Mucosa of descending colon (tissue), 3 donors: ENCODE results near the gene SIK3. TPM values are rescaled to one million over a fixed set of nuclear protein-coding genes. Genes with fewer than 3 reads are reported as not detected.
"Not testable (repeated sequence)": the region's sequence is repeated elsewhere in the genome, so short reads cannot be mapped to it uniquely, and the experiment has no call there.

Source experiments
- ATAC-seq: fragments of 200-7000 bp; cut with Tn5 transposase; one replicate; pipeline ENCODE4 v1.9.1; 2020; ENCODE audit warnings: mild to moderate bottlenecking, moderate library complexity
- DNase-seq, 3 donors: peaks; one replicate each; pipeline ENCODE4 v3.0.0-alpha.2; 2020
- H3K36me3 ChIP-seq: fragments of 200-600 bp; one replicate; pipeline ENCODE4 v1.8.0; 2021; ENCODE audit warnings: low read depth, mild to moderate bottlenecking
- H3K4me1 ChIP-seq: fragments of 200-600 bp; one replicate; pipeline ENCODE4 v1.8.0; 2021; ENCODE audit warnings: low read depth, mild to moderate bottlenecking
- H3K4me3 ChIP-seq: fragments of 200-600 bp; one replicate; pipeline ENCODE4 v1.8.0; 2021; ENCODE audit warnings: mild to moderate bottlenecking
- H3K9me3 ChIP-seq: fragments of 200-600 bp; one replicate; pipeline ENCODE4 v1.8.0; 2021; ENCODE audit warnings: mild to moderate bottlenecking
- intact Hi-C, 2 donors: fragments of 100-400 bp; cut with DNase I in 1 of 2; cut with micrococcal nuclease in 1 of 2; formaldehyde crosslinking; loops; one replicate each; pipeline versions ENCODE4 v1.11.0 to v1.11.1; 2022; cut with DNase I, micrococcal nuclease
- total RNA-seq, 3 donors: library from RNA; stranded (reverse); fragmentation: NEBNext Ultra II Directional in 2 of 3; extraction: Animal tissue kit (Norgen Biotek cat#: 25700) in 2 of 3; gene quantifications; one replicate each; pipeline versions ENCODE4 v1.2.1 to v1.2.4, GENCODE V29; 2021 to 2023
- TF ChIP-seq, protein P1 (sequence below): fragments of 200-600 bp; IDR thresholded peaks from one replicate; pipeline ENCODE4 v1.8.0; 2022; ENCODE audit warnings: antibody characterized with exemption, mild to moderate bottlenecking
- donor health status: DM: no; HTN: no; CAD: no; lungs with moderate emphysema.
- donor health status: DM: no; HTN: no; CAD: no.
- donor health status: DM: no; HTN: yes; CAD: no.

SIK3 gene
- total RNA-seq, 3 donors from 2014 or later = 28.1 to 55.6 (median 41.8) TPM

DNA sequence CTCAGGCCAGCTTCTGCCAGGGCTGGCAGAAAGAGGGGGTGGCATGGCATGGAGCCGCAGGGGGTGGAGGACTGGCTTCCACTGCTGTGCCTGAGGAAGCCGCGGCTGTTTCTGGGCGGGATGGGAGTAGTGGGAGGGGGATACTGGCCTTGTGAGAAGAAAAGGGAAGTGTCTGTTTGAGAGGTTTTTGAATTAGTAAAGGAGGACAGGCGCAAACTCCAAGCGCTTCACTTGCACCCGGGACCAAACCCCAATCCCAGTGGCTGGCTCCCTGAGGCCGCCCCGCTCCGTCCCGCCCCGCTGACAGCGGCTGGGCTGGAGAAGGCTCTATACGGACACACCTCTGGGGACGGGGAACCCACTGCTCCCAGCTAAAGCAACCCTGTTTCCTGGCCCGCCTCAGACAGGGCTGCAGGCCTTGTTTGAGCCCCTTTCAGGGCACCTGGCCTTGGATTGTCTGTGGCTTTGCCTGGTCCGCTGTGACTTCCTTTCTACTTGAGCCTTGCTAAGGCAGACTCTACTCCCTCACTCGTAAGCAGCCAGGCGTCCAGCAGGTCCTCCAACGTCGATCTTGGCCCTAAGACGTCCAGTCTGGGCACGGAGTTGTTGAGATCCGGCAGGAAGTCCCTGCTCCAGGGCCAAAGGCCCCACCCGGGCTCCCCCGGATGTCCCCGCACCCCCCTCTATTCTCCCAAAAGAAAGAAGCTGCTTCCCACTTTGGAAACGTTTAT lies 263.0 kb downstream of the SIK3 start:
- ATAC-seq = peak; percentile 2
- DNase-seq = no peak
- peaks cover 6% of the 10 kb centered on the region for H3K4me1 ChIP-seq
- intact Hi-C loops = no loop called here
- TF ChIP-seq, protein P1, sequence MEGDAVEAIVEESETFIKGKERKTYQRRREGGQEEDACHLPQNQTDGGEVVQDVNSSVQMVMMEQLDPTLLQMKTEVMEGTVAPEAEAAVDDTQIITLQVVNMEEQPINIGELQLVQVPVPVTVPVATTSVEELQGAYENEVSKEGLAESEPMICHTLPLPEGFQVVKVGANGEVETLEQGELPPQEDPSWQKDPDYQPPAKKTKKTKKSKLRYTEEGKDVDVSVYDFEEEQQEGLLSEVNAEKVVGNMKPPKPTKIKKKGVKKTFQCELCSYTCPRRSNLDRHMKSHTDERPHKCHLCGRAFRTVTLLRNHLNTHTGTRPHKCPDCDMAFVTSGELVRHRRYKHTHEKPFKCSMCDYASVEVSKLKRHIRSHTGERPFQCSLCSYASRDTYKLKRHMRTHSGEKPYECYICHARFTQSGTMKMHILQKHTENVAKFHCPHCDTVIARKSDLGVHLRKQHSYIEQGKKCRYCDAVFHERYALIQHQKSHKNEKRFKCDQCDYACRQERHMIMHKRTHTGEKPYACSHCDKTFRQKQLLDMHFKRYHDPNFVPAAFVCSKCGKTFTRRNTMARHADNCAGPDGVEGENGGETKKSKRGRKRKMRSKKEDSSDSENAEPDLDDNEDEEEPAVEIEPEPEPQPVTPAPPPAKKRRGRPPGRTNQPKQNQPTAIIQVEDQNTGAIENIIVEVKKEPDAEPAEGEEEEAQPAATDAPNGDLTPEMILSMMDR = no peak
- no peaks in the 10 kb centered on the region for H3K36me3 ChIP-seq
- H3K4me3 ChIP-seq = no peak overlapping the region
- H3K9me3 ChIP-seq = no peaks in the 10 kb centered on the region

DNA sequence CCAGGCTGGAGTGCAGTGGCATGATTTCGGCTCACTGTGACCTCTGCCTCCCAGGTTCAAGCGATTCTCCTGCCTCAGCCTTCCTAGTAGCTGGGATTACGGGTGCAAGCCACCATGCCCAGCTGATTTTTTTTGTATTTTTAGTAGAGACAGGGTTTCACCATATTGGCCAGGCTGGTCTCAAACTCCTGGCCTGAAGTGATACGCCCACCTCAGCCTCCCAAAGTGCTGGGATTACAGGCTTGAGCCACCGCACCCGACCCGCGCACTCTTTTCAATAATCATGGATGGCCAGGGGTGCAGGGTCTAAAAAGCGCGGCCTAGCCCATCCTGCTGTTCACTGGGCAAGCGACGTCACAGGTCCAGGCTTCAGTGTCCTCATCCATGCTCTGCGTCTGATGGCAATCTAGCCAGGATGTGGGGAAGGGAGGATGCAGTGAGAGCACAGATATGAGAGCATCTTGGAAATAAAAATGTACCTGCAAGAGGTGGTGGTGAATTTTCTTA lies 263.6 kb downstream of the SIK3 start:
- intact Hi-C loops, ATAC-seq: not testable (repeated sequence)

DNA sequence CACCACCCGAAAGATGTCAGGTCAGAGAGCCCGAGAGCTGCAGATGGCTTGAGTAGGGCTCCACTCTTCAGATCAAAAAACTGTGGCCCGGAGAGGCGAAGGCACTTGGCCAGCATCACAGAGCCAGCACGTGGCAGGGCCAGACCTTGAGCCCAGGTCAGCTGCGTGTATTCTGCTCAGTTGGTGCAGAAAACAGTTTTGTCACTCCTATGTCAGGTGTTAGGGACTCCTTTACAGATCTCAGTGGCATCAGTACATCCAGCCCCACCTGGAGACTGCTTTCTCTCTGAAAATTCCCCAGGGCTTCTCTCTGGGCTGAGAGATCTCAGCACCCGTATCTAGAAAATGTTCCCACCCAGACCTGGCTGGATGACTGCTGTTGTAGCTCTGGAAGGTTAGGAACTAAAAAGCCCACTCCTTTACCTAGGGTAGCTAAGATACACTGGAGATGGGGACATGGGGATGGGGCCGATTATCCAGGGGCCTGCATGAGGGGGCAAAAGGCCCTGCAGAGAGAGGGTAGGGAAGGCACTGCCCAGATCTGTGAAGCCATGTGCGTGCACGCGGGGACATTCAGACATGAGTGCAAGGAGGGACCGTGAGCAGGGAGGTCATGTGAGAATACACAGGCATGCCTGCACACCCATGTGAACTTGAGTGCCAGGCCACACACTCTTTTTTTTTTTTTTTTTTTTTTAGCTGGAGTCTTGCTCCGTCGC lies 264.3 kb downstream of the SIK3 start:
- no peak for ATAC-seq
- peaks cover 6% of the 10 kb centered on the region for H3K4me1 ChIP-seq
- H3K9me3 ChIP-seq = no peaks in the 10 kb centered on the region
- intact Hi-C loops = no loop called here
- H3K4me3 ChIP-seq = no peak overlapping the region
- TF ChIP-seq, protein P1 = no peak
- H3K36me3 ChIP-seq = no peaks in the 10 kb centered on the region
- no peak for DNase-seq

More for the DNA sequence above, 263.6 kb downstream of the SIK3 start:
- not testable (repeated sequence) for H3K36me3 ChIP-seq, H3K4me3 ChIP-seq, H3K4me1 ChIP-seq, H3K9me3 ChIP-seq, DNase-seq

DNA sequence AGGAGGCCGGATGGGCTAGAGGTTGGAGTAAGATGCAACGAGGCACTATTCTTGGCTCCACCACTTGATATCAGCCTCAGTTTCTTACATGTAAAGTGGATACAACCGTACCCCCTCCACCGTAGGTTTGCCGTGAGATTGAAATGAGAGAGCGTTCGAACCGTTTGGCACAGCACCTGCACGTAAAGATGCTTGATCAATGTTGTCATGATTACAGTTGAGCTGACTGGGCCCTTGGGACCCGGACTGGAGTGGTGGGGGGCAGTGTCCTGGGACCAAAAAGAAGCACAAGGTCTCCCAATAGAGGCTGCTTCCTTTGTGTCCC lies 264.8 kb downstream of the SIK3 start:
- Histone ChIP-seq H3K4me1 (peaks cover 6% of the 10 kb centered on the region), H3K4me3 (no peak overlapping the region), H3K9me3 (no peaks in the 10 kb centered on the region), H3K36me3 (no peaks in the 10 kb centered on the region)
- no peak for ATAC-seq
- intact Hi-C loops = no loop called here
- TF ChIP-seq, protein P1 = no peak
- no peak for DNase-seq

DNA sequence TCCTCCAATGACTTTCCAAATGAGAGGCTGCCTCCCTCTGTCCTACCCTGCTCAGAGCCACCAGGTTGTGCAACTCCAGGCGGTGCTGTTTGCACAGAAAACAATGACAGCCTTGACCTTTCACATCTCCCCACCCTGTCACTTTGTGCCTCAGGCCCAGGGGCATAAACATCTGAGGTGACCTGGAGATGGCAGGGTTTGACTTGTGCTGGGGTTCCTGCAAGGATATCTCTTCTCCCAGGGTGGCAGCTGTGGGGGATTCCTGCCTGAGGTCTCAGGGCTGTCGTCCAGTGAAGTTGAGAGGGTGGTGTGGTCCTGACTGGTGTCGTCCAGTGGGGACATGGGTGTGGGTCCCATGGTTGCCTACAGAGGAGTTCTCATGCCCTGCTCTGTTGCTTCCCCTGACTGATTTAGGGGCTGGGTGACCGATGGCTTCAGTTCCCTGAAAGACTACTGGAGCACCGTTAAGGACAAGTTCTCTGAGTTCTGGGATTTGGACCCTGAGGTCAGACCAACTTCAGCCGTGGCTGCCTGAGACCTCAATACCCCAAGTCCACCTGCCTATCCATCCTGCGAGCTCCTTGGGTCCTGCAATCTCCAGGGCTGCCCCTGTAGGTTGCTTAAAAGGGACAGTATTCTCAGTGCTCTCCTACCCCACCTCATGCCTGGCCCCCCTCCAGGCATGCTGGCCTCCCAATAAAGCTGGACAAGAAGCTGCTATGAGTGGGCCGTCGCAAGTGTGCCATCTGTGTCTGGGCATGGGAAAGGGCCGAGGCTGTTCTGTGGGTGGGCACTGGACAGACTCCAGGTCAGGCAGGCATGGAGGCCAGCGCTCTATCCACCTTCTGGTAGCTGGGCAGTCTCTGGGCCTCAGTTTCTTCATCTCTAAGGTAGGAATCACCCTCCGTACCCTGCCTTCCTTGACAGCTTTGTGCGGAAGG lies 265.6 kb downstream of the SIK3 start:
- Histone ChIP-seq H3K9me3 (no peaks in the 10 kb centered on the region), H3K36me3 (no peaks in the 10 kb centered on the region), H3K4me3 (no peak overlapping the region), H3K4me1 (peaks cover 6% of the 10 kb centered on the region)
- TF ChIP-seq, protein P1 = no peak
- DNase-seq = no peak
- ATAC-seq = no peak
- intact Hi-C loops = no loop called here
